ENCODE results near the gene BCO2.

DNA sequence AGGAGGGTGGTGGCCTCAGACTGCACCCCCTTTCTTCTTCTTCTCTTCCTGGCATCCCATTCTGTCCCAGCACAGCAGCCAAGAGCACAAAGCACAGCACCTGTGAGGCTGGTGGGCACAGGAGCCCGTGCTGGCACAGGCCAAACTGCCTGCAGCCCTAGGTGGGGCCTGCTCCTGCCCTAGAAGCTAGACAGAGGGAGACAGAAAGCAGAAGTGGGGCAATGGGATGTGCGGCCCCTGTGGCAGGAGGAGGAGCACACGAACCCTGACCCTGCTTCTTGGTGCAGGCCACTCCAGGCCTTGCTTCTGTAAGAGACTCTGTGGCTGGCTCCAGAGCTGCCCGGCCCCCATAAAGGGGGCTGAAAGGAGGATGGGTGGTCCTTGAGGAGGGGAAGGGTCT is 47.0 kb downstream of the BCO2 start:
- TF ChIP-seq, protein P1, sequence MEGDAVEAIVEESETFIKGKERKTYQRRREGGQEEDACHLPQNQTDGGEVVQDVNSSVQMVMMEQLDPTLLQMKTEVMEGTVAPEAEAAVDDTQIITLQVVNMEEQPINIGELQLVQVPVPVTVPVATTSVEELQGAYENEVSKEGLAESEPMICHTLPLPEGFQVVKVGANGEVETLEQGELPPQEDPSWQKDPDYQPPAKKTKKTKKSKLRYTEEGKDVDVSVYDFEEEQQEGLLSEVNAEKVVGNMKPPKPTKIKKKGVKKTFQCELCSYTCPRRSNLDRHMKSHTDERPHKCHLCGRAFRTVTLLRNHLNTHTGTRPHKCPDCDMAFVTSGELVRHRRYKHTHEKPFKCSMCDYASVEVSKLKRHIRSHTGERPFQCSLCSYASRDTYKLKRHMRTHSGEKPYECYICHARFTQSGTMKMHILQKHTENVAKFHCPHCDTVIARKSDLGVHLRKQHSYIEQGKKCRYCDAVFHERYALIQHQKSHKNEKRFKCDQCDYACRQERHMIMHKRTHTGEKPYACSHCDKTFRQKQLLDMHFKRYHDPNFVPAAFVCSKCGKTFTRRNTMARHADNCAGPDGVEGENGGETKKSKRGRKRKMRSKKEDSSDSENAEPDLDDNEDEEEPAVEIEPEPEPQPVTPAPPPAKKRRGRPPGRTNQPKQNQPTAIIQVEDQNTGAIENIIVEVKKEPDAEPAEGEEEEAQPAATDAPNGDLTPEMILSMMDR (IDR thresholded peaks at IDR 0.05): no peak
- TF ChIP-seq POLR2A (IDR thresholded peaks at IDR 0.05): no peak
